HUES48 (cell line): Measurements from ENCODE around the gene PPP1R14B.

Source experiments
- H3K27ac ChIP-seq: one replicate; pipeline ENCODE4 v1.7.0; 2013; ENCODE audit warnings: low read depth, low read length, inconsistent platforms
- H3K27me3 ChIP-seq: 2 replicates; pipeline ENCODE4 v1.6.1; 2013; ENCODE audit warnings: mild to moderate bottlenecking, low read length; ENCODE audit not compliant: control insufficient read depth, insufficient read depth
- H3K36me3 ChIP-seq: 2 replicates; pipeline ENCODE4 v1.6.1; 2013; ENCODE audit warnings: low read length; ENCODE audit not compliant: control insufficient read depth, insufficient read depth
- H3K4me1 ChIP-seq: 2 replicates; pipeline ENCODE4 v1.6.1; 2013; ENCODE audit warnings: mild to moderate bottlenecking, low read length; ENCODE audit not compliant: control insufficient read depth, insufficient read depth
- H3K4me3 ChIP-seq: 2 replicates; pipeline ENCODE4 v1.5.1; 2013; ENCODE audit warnings: mild to moderate bottlenecking, low read depth, low read length
- H3K9ac ChIP-seq: 2 replicates; pipeline ENCODE4 v1.6.1; 2013; ENCODE audit warnings: mild to moderate bottlenecking, low read depth, low read length, moderate library complexity
- H3K9me3 ChIP-seq: 2 replicates; pipeline ENCODE4 v1.6.1; 2013; ENCODE audit warnings: low read length; ENCODE audit not compliant: control insufficient read depth, insufficient read depth

The PPP1R14B gene

GRCh38 chr11:64258356-64258755, 11.6 kb upstream of the PPP1R14B start:
- Histone ChIP-seq H3K4me1 (0 out of 2 replicates have a peak, but pooled peaks cover 1% of the 10 kb centered on the region), H3K36me3 (peaks cover 89% of the 10 kb centered on the region), H3K4me3 (no peak overlapping the region), H3K27me3 (no peaks in the 10 kb centered on the region), H3K27ac (no peak overlapping the region), H3K9me3 (no peaks in the 10 kb centered on the region), H3K9ac (no peak overlapping the region)

GRCh38 chr11:64256300-64256699, 9.6 kb upstream of the PPP1R14B start:
- peaks cover 71% of the 10 kb centered on the region for H3K36me3 ChIP-seq
- no peaks in the 10 kb centered on the region for H3K27me3 ChIP-seq
- H3K9me3 ChIP-seq: no peaks in the 10 kb centered on the region
- H3K27ac ChIP-seq: no peak overlapping the region
- H3K9ac ChIP-seq: no peak overlapping the region
- H3K4me1 ChIP-seq: peaks cover 8% of the 10 kb centered on the region
- no peak overlapping the region for H3K4me3 ChIP-seq

- H3K4me3 ChIP-seq: no peak overlapping the region
- H3K27ac ChIP-seq: no peak overlapping the region
- H3K9ac ChIP-seq: no peak overlapping the region
- H3K4me1 ChIP-seq: peaks cover 13% of the 10 kb centered on the region
- H3K36me3 ChIP-seq: peaks cover 64% of the 10 kb centered on the region
- no peaks in the 10 kb centered on the region for H3K9me3 ChIP-seq
- no peaks in the 10 kb centered on the region for H3K27me3 ChIP-seq
Observed at GRCh38 chr11:64255135-64256128, 8.7 kb upstream of the PPP1R14B start.

- no peaks in the 10 kb centered on the region for H3K27me3 ChIP-seq
- no peak overlapping the region for H3K27ac ChIP-seq
- no peak overlapping the region for H3K4me3 ChIP-seq
- peaks cover 24% of the 10 kb centered on the region for H3K4me1 ChIP-seq
- no peak overlapping the region for H3K9ac ChIP-seq
- no peaks in the 10 kb centered on the region for H3K9me3 ChIP-seq
- peaks cover 52% of the 10 kb centered on the region for H3K36me3 ChIP-seq
Observed at GRCh38 chr11:64254326-64254725, 7.6 kb upstream of the PPP1R14B start.

GRCh38 chr11:64253481-64253880, 6.7 kb upstream of the PPP1R14B start:
- Histone ChIP-seq H3K27ac (peak overlapping the region; percentile 26), H3K9me3 (no peaks in the 10 kb centered on the region), H3K9ac (no peak overlapping the region), H3K36me3 (peaks cover 44% of the 10 kb centered on the region), H3K4me3 (no peak overlapping the region), H3K27me3 (no peaks in the 10 kb centered on the region), H3K4me1 (peaks cover 33% of the 10 kb centered on the region)

GRCh38 chr11:64253043-64253442, 6.3 kb upstream of the PPP1R14B start:
- peak overlapping the region; percentile 84 for H3K4me3 ChIP-seq
- H3K9ac ChIP-seq: 0 out of 2 replicates have a peak overlapping the region, but pooled peaks have one; percentile 8
- peaks cover 37% of the 10 kb centered on the region for H3K4me1 ChIP-seq
- peaks cover 40% of the 10 kb centered on the region for H3K36me3 ChIP-seq
- peak overlapping the region; percentile 26 for H3K27ac ChIP-seq
- H3K27me3 ChIP-seq: no peaks in the 10 kb centered on the region
- no peaks in the 10 kb centered on the region for H3K9me3 ChIP-seq

GRCh38 chr11:64252003-64252872, 5.5 kb upstream of the PPP1R14B start:
- Histone ChIP-seq H3K9me3 (no peaks in the 10 kb centered on the region), H3K4me3 (peak overlapping the region; percentile 84), H3K4me1 (peaks cover 42% of the 10 kb centered on the region)

GRCh38 chr11:64251753-64252002, 4.9 kb upstream of the PPP1R14B start:
- peaks cover 42% of the 10 kb centered on the region for H3K4me1 ChIP-seq
- no peaks in the 10 kb centered on the region for H3K9me3 ChIP-seq
- H3K36me3 ChIP-seq: peaks cover 28% of the 10 kb centered on the region
- H3K4me3 ChIP-seq: peak overlapping the region; percentile 84
- peak overlapping the region; percentile 60 for H3K9ac ChIP-seq
- peak overlapping the region; percentile 44 for H3K27ac ChIP-seq
- H3K27me3 ChIP-seq: no peaks in the 10 kb centered on the region

More at GRCh38 chr11:64252003-64252872, 5.5 kb upstream of the PPP1R14B start:
- H3K27ac ChIP-seq: peak overlapping the region; percentile 54
- H3K27me3 ChIP-seq: no peaks in the 10 kb centered on the region
- peak overlapping the region; percentile 60 for H3K9ac ChIP-seq
- peaks cover 32% of the 10 kb centered on the region for H3K36me3 ChIP-seq

GRCh38 chr11:64251016-64251752, 4.4 kb upstream of the PPP1R14B start, which contains the start of gene PLCB3:
Gene PLCB3, plus strand, starts transcription at chr11:64251530. Its CDS starts 120 bp downstream, at chr11:64251650.
- H3K4me1 ChIP-seq: peaks cover 42% of the 10 kb centered on the region
- H3K9me3 ChIP-seq: no peaks in the 10 kb centered on the region
- H3K4me3 ChIP-seq: peak within 1 kb of the TSS; percentile 84
- no peaks in the 10 kb centered on the region for H3K27me3 ChIP-seq
- H3K36me3 ChIP-seq: peaks cover 23% of the 10 kb centered on the region
- H3K27ac ChIP-seq: peak within 1 kb of the TSS; percentile 94
- peak within 1 kb of the TSS; percentile 60 for H3K9ac ChIP-seq

- Histone ChIP-seq H3K9ac (peak overlapping the region; percentile 60; the same call in 1 of the 2 replicates), H3K36me3 (peaks cover 16% of the 10 kb centered on the region), H3K27me3 (no peaks in the 10 kb centered on the region), H3K4me3 (peak overlapping the region; percentile 84), H3K27ac (peak overlapping the region; percentile 94), H3K4me1 (peaks cover 42% of the 10 kb centered on the region), H3K9me3 (no peaks in the 10 kb centered on the region)
Observed at GRCh38 chr11:64250415-64251015, 3.8 kb upstream of the PPP1R14B start.
